Uterus (tissue), 4 donors: ENCODE measurements around the gene TNFRSF25. TPM values are rescaled to one million over a fixed set of nuclear protein-coding genes. Genes with fewer than 3 reads are reported as not detected.

Experiments
- DNase-seq, 2 donors: peaks; one replicate each; pipeline ENCODE4 v3.0.0-alpha.2; 2019 to 2020
- H3K27ac ChIP-seq, 2 donors: fragments of 200-600 bp; sonication (generic); 1 replicate in 1 of 2; 2 replicates in 1 of 2; pipeline ENCODE4 v1.5.1; 2016 to 2018
- H3K27me3 ChIP-seq, 2 donors: fragments of 200-600 bp; sonication (generic); one replicate each; pipeline ENCODE4 v1.5.1; 2018 to 2019; ENCODE audit warnings: control low read depth in 1 of 2
- H3K36me3 ChIP-seq, 2 donors: fragments of 200-600 bp; sonication (generic); one replicate each; pipeline ENCODE4 v1.5.1; 2019; ENCODE audit warnings: control low read depth in 1 of 2
- H3K4me1 ChIP-seq, 2 donors: fragments of 200-600 bp; sonication (generic); one replicate each; pipeline ENCODE4 v1.5.1; 2018 to 2019; ENCODE audit warnings: control low read depth in 1 of 2
- H3K4me3 ChIP-seq, 2 donors: fragments of 200-600 bp; sonication (generic); 1 replicate in 1 of 2; 2 replicates in 1 of 2; pipeline ENCODE4 v1.5.1; 2018 to 2019; ENCODE audit warnings: mild to moderate bottlenecking in 1 of 2
- H3K9me3 ChIP-seq, 2 donors: fragments of 200-600 bp; sonication (generic); one replicate each; pipeline ENCODE4 v1.5.1; 2019; ENCODE audit warnings: control low read depth in 1 of 2
- POLR2A ChIP-seq, 2 donors: fragments of 450-650 bp; IDR thresholded peaks; one replicate each; pipeline ENCODE4 v1.6.1; 2016; ENCODE audit warnings: antibody characterized with exemption in 2 of 2, mild to moderate bottlenecking in 1 of 2, moderate library complexity in 1 of 2
- intact Hi-C: fragments of 100-400 bp; cut with DNase I; formaldehyde crosslinking; loops from one replicate; pipeline ENCODE4 v1.15.1; 2023; ENCODE audit warnings: low total_unique reads
- total RNA-seq, 4 donors: library from RNA; depleted of rRNA in 3 of 4; stranded (reverse); fragments of >200 nt in 3 of 4; gene quantifications; one replicate each; pipeline versions ENCODE4 v1.1.0 to v1.2.4, GENCODE V29; 2014 to 2023
- TF ChIP-seq, protein P1 (sequence below), 4 experiments: fragments of 200-600 bp in 2 of 4; fragments of 450-650 bp in 2 of 4; sonication (generic) in 2 of 4; IDR thresholded peaks; one replicate each; pipeline ENCODE4 v1.5.1; 2016 to 2019; ENCODE audit warnings: antibody characterized with exemption in 4 of 4, mild to moderate bottlenecking in 2 of 4, moderate library complexity in 1 of 4
- donor health status: DM: yes; HTN: yes; CAD: no.

Gene TNFRSF25
- total RNA-seq, 4 donors from 2014 or later: 1.0 to 11.1 (median 4.8) TPM

DNA sequence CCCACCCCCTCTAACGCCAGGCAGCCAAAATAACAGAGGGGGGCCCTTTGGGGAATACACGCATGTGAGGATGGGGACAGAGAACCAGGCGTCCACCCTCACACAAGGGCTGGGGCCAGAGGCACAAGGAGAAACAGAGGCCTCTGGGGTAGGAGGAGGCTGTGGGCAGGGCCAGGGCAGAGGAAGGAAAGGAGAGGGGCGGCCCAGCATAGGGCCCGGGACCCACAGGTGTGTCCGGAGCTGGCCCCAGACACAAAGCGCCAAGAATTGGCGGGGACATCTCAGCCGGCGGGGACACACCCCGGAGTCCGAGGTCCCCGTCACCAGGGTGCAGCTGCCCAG, 18.8 kb upstream of the TNFRSF25 start:
- TF ChIP-seq, protein P1, sequence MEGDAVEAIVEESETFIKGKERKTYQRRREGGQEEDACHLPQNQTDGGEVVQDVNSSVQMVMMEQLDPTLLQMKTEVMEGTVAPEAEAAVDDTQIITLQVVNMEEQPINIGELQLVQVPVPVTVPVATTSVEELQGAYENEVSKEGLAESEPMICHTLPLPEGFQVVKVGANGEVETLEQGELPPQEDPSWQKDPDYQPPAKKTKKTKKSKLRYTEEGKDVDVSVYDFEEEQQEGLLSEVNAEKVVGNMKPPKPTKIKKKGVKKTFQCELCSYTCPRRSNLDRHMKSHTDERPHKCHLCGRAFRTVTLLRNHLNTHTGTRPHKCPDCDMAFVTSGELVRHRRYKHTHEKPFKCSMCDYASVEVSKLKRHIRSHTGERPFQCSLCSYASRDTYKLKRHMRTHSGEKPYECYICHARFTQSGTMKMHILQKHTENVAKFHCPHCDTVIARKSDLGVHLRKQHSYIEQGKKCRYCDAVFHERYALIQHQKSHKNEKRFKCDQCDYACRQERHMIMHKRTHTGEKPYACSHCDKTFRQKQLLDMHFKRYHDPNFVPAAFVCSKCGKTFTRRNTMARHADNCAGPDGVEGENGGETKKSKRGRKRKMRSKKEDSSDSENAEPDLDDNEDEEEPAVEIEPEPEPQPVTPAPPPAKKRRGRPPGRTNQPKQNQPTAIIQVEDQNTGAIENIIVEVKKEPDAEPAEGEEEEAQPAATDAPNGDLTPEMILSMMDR (IDR thresholded peaks at IDR 0.05): no peak
- no peak for TF ChIP-seq POLR2A (IDR thresholded peaks at IDR 0.05)
- DNase-seq: no peak
- H3K4me3 ChIP-seq: peak overlapping the region in 1 of 2 donors; percentile 27
- H3K27ac ChIP-seq: peak overlapping the region in 1 of 2 donors; percentile 20
- intact Hi-C loops: no loop called here
- no peaks in the 10 kb centered on the region for H3K9me3 ChIP-seq
- H3K4me1 ChIP-seq: peaks cover 0 to 6% of the 10 kb centered on the region in 2 donors
- no peaks in the 10 kb centered on the region for H3K27me3 ChIP-seq
- no peaks in the 10 kb centered on the region for H3K36me3 ChIP-seq

DNA sequence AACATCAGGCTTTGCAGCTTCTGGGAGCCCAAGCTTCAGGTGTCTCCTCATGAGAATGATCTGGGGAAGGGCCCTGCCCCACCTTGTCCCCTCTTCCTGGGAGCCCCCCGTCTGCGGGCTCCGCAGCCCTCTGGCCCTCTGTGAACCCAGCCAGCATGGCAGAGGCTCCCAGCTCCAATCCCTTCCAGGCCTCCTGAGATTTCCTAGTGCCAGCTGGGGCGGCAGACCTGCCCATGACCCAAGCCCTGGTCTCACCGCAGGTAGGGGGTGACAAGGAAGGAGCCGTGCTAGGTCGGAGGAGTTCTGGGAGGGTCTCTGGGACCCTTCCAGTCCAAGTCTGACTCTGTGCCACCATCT, 17.8 kb upstream of the TNFRSF25 start:
- Histone ChIP-seq H3K27me3 (no peaks in the 10 kb centered on the region), H3K4me1 (peaks cover 0 to 5% of the 10 kb centered on the region in 2 donors), H3K4me3 (no peak overlapping the region), H3K36me3 (no peaks in the 10 kb centered on the region), H3K27ac (no peak overlapping the region), H3K9me3 (no peaks in the 10 kb centered on the region)
- no peak for TF ChIP-seq POLR2A (IDR thresholded peaks at IDR 0.05)
- TF ChIP-seq, protein P1 (IDR thresholded peaks at IDR 0.05): no peak
- no peak for DNase-seq
- intact Hi-C loops: no loop called here

DNA sequence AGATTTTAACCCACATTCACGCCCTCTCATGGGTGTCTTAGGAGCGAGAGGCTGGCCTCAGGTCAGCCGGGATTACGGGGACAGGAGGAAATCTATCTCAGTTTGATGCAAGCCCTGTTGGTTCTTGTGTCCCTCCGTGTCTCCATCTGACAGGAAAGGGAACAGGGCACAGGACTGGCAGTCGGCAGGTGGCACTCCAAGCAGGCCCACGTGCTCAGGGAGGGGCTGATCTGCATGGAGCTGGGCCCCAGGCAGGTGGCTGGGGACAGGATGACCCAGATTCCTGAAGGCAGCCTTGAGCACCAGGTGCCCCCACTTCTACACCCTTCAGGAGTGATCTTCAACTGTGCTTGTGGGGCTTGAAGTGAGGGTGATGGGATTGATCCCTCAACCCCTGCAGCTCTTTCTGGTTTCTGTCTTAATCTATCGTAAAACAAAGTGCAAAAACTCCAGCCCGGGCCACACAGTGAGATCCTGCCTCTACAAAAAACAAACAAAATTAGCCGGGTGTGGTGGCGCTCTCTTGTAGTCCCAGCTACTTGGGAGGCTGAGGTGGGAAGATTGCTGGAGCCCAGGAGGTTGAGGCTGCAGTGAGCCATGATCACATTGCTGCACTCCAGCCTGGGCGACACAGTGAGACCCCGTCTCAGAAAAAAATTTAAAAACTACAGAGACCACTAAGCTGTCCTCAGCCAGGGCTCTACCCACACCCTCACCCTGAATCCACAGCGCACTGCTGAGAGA, 17.2 kb upstream of the TNFRSF25 start:
- Histone ChIP-seq H3K27ac (no peak overlapping the region), H3K9me3 (no peaks in the 10 kb centered on the region), H3K4me1 (peaks cover 0 to 5% of the 10 kb centered on the region in 2 donors), H3K36me3 (no peaks in the 10 kb centered on the region), H3K27me3 (no peaks in the 10 kb centered on the region), H3K4me3 (no peak overlapping the region)
- no peak for DNase-seq
- intact Hi-C loops: no loop called here
- TF ChIP-seq, protein P1 (IDR thresholded peaks at IDR 0.05): no peak
- no peak for TF ChIP-seq POLR2A (IDR thresholded peaks at IDR 0.05)

DNA sequence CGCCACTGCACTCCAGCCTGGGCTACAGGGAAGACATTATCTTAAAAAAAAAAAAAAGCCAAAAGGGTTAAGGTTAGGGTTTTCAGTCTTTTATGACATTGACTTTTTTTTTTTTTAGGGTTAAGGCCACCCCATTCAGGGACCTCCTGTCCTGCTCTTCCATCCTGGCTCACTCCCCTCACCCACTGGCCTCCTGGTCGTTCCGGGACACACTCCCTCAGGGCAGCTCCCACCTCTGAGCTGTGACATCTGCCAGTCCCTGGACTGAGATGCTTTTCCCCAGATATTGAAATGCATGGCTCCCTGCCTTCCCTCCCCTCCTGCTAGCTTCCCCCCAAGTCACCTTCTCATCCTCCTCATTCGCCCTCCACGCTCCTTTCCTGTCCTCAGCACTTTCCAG, 15.8 kb upstream of the TNFRSF25 start:
- Histone ChIP-seq H3K27ac (no peak overlapping the region), H3K27me3 (no peaks in the 10 kb centered on the region), H3K4me1 (peaks cover 0 to 5% of the 10 kb centered on the region in 2 donors), H3K4me3 (no peak overlapping the region), H3K36me3 (no peaks in the 10 kb centered on the region), H3K9me3 (no peaks in the 10 kb centered on the region)
- intact Hi-C loops: no loop called here
- no peak for TF ChIP-seq POLR2A (IDR thresholded peaks at IDR 0.05)
- DNase-seq: no peak

DNA sequence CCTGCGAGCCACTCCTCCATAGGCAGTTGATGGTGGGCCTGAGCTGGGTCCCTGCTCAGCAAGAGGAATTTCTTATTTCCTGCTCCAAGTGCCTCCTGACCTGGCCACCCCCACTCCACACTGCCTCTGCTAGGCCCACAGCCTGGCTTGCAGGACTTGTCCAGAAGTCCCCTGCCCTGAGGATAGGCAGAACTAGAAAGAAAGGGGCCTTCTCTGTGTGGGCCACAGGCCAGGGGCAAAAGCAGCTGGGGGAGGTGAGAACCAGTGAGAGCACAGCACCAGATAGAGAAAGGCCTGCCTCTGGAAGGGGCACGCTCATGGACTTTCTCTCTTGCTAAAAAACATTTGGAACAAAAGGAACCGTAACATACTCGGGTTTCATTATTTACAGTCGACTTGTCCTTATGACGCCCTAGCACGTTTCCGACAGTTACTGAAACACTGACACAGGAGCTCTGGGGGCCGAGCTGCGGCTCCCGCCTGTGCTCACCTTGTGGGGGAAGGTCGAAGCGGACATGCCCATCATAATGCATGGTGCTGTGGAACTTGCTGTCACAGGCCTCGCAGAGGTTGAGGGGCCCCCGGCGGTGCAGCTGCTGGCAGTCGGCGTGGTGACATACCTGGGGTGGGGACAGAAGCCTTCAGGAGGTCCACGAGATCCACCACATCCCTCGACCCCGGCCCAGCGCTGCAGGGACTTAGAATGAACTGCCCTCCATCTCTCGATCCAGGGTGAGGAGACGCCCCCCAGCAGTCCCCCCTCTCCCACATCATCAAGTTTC, 11.3 kb upstream of the TNFRSF25 start:
- Histone ChIP-seq H3K9me3 (no peaks in the 10 kb centered on the region), H3K4me3 (no peak overlapping the region), H3K4me1 (no peaks in the 10 kb centered on the region), H3K27ac (no peak overlapping the region), H3K27me3 (no peaks in the 10 kb centered on the region), H3K36me3 (no peaks in the 10 kb centered on the region)
- DNase-seq: no peak
- no peak for TF ChIP-seq POLR2A (IDR thresholded peaks at IDR 0.05)
- TF ChIP-seq, protein P1 (IDR thresholded peaks at IDR 0.05): no peak
- intact Hi-C loops: no loop called here
